Activated CD8-positive, alpha-beta T cell treated with anti-CD3 and anti-CD28 coated beads for 36 hours (primary cell): ENCODE data around the gene ASAH2. TPM values are rescaled to one million over a fixed set of nuclear protein-coding genes. Genes with fewer than 3 reads are reported as not detected.

Experiments
- ATAC-seq: fragments of 200-7000 bp; cut with Tn5 transposase; one replicate; pipeline ENCODE4 v1.10.0; 2021; ENCODE audit warnings: mild to moderate bottlenecking, moderate library complexity
- CTCF ChIA-PET: fragments of 350-600 bp; sonication (Branson Sonifier 250); formaldehyde crosslinking; loops from one replicate; lab custom pipeline; 2021; ENCODE audit warnings: antibody characterized with exemption; lab: Charles Lee
- POLR2A ChIA-PET: fragments of 350-600 bp; sonication (Branson Sonifier 250); formaldehyde crosslinking; loops from one replicate; lab custom pipeline; 2021; ENCODE audit warnings: antibody characterized with exemption; lab: Charles Lee
- DNase-seq: peaks from one replicate; pipeline ENCODE4 v3.0.0-alpha.2; 2020
- H3K27ac Mint-ChIP-seq: one replicate; pipeline ENCODE4 v1.8.0; 2021; ENCODE audit warnings: mild to moderate bottlenecking, mixed read lengths
- H3K27me3 Mint-ChIP-seq: one replicate; pipeline ENCODE4 v1.8.0; 2021; ENCODE audit warnings: mixed read lengths
- H3K36me3 Mint-ChIP-seq: one replicate; pipeline ENCODE4 v1.8.0; 2021; ENCODE audit warnings: low read depth, mixed read lengths
- H3K4me1 Mint-ChIP-seq: one replicate; pipeline ENCODE4 v1.8.0; 2021; ENCODE audit warnings: low read depth, mixed read lengths
- H3K4me3 Mint-ChIP-seq: one replicate; pipeline ENCODE4 v1.8.0; 2021; ENCODE audit warnings: mild to moderate bottlenecking, moderate library complexity, mixed read lengths
- H3K9me3 Mint-ChIP-seq: one replicate; pipeline ENCODE4 v1.8.0; 2021; ENCODE audit warnings: mixed read lengths
- CTCF ChIP-seq: fragments of 200-600 bp; IDR thresholded peaks from one replicate; pipeline ENCODE4 v1.8.0; 2022; ENCODE audit warnings: antibody characterized with exemption, mild to moderate bottlenecking
- intact Hi-C: fragments of 100-400 bp; cut with micrococcal nuclease; formaldehyde crosslinking; loops from one replicate; pipeline ENCODE4 v1.10.0; 2022
- total RNA-seq, 2 experiments: library from RNA; stranded (reverse); gene quantifications; one replicate each; pipeline ENCODE4 v1.2.3, GENCODE V29; 2021

ASAH2 gene
- total RNA-seq, 2 experiments from 2014 or later, result 1.8 to 2.9 TPM

GRCh38 chr10:50234486-50234885 is 16.8 kb downstream of the ASAH2 start:
- DNase-seq (no peak), ATAC-seq (no peak)
- intact Hi-C loops, result no loop called here
- ChIA-PET POLR2A (no interaction called here), CTCF (no interaction called here)
- H3K36me3 Mint-ChIP-seq, result no peaks in the 10 kb centered on the region
- TF ChIP-seq CTCF, result no peak
- peaks cover 31% of the 10 kb centered on the region for H3K27me3 Mint-ChIP-seq
- no peak overlapping the region for H3K27ac Mint-ChIP-seq
- no peak overlapping the region for H3K4me3 Mint-ChIP-seq
- no peaks in the 10 kb centered on the region for H3K4me1 Mint-ChIP-seq
- H3K9me3 Mint-ChIP-seq, result no peaks in the 10 kb centered on the region

- POLR2A ChIA-PET, result no interaction called here
- H3K27me3 Mint-ChIP-seq, result peaks cover 27% of the 10 kb centered on the region
- no peak overlapping the region for H3K27ac Mint-ChIP-seq
- intact Hi-C loops, result no loop called here
- DNase-seq (no peak), ATAC-seq (no peak)
- H3K4me1 Mint-ChIP-seq, result no peaks in the 10 kb centered on the region
- H3K9me3 Mint-ChIP-seq, result no peaks in the 10 kb centered on the region
- TF ChIP-seq CTCF, result no peak
- no peaks in the 10 kb centered on the region for H3K36me3 Mint-ChIP-seq
- H3K4me3 Mint-ChIP-seq, result no peak overlapping the region
- CTCF ChIA-PET, result no interaction called here
Observed at GRCh38 chr10:50232261-50232639, 19.1 kb downstream of the ASAH2 start.

GRCh38 chr10:50231515-50232260 is 19.6 kb downstream of the ASAH2 start:
- no peaks in the 10 kb centered on the region for H3K9me3 Mint-ChIP-seq
- intact Hi-C loops, result no loop called here
- no peaks in the 10 kb centered on the region for H3K4me1 Mint-ChIP-seq
- TF ChIP-seq CTCF, result no peak
- ChIA-PET POLR2A (no interaction called here), CTCF (no interaction called here)
- H3K36me3 Mint-ChIP-seq, result no peaks in the 10 kb centered on the region
- H3K4me3 Mint-ChIP-seq, result no peak overlapping the region
- H3K27me3 Mint-ChIP-seq, result peaks cover 27% of the 10 kb centered on the region
- no peak overlapping the region for H3K27ac Mint-ChIP-seq
- DNase-seq (no peak), ATAC-seq (no peak)

GRCh38 chr10:50229460-50229859 is 21.9 kb downstream of the ASAH2 start:
- ChIA-PET CTCF (no interaction called here), POLR2A (interaction anchor here (0.7 kb wide), 1 partner anchor 722 kb away, joined by 3 read pairs; no protein-coding TSS in a partner anchor)
- intact Hi-C loops, result no loop called here
- Mint-ChIP-seq H3K27ac (no peak overlapping the region), H3K4me3 (no peak overlapping the region), H3K9me3 (no peaks in the 10 kb centered on the region), H3K27me3 (peaks cover 20% of the 10 kb centered on the region), H3K4me1 (peaks cover 4% of the 10 kb centered on the region), H3K36me3 (no peaks in the 10 kb centered on the region)
- DNase-seq (no peak), ATAC-seq (no peak)
- TF ChIP-seq CTCF, result no peak

- ChIA-PET CTCF (no interaction called here), POLR2A (interaction anchor here (0.7 kb wide), 1 partner anchor 723 kb away, joined by 3 read pairs; no protein-coding TSS in a partner anchor)
- H3K36me3 Mint-ChIP-seq, result no peaks in the 10 kb centered on the region
- peaks cover 5% of the 10 kb centered on the region for H3K4me1 Mint-ChIP-seq
- intact Hi-C loops, result no loop called here
- peaks cover 17% of the 10 kb centered on the region for H3K27me3 Mint-ChIP-seq
- no peak overlapping the region for H3K4me3 Mint-ChIP-seq
- TF ChIP-seq CTCF, result no peak
- H3K27ac Mint-ChIP-seq, result no peak overlapping the region
- ATAC-seq (no peak), DNase-seq (no peak)
- no peaks in the 10 kb centered on the region for H3K9me3 Mint-ChIP-seq
Observed at GRCh38 chr10:50228672-50229071, 22.6 kb downstream of the ASAH2 start.
